HEK293T (cell line): ENCODE data around the gene SPOCK3.
"Not testable (repeated sequence)": the region's sequence is repeated elsewhere in the genome, so short reads cannot be mapped to it uniquely, and the experiment has no call there.

Source experiments
- CTCF ChIA-PET: fragments of 350-600 bp; formaldehyde crosslinking; extraction: SDS; loops from one replicate; lab custom pipeline; 2021; ENCODE audit warnings: antibody characterized with exemption, inconsistent platforms; lab: Yijun Ruan, JAX
- POLR2A ChIA-PET: fragments of 350-600 bp; formaldehyde crosslinking; extraction: SDS; loops from one replicate; lab custom pipeline; 2020; ENCODE audit warnings: antibody characterized with exemption, inconsistent platforms; lab: Yijun Ruan, JAX
- DNase-seq: peaks from one replicate; pipeline ENCODE4 v3.0.0; 2012; ENCODE audit warnings: mixed read lengths; ENCODE audit errors: extremely low spot score
- ARNT ChIP-seq: fragments of 450-650 bp; IDR thresholded peaks from 2 replicates; pipeline ENCODE4 v1.6.1; 2017; ENCODE audit warnings: mild to moderate bottlenecking
- BHLHE40 ChIP-seq: fragments of 450-650 bp; IDR thresholded peaks from 2 replicates; pipeline ENCODE4 v1.6.1; 2016; ENCODE audit warnings: mild to moderate bottlenecking, moderate library complexity, borderline replicate concordance
- CTBP1 ChIP-seq: fragments of 450-650 bp; IDR thresholded peaks from 2 replicates; pipeline ENCODE4 v1.6.1; 2016; ENCODE audit warnings: borderline replicate concordance
- ELF4 ChIP-seq: fragments of 450-650 bp; IDR thresholded peaks from 2 replicates; pipeline ENCODE4 v1.6.1; 2017; ENCODE audit warnings: antibody characterized with exemption
- FOXA1 ChIP-seq: fragments of 450-650 bp; IDR thresholded peaks from 2 replicates; pipeline ENCODE4 v1.6.1; 2016; ENCODE audit warnings: mild to moderate bottlenecking
- FOXK2 ChIP-seq: fragments of 450-650 bp; IDR thresholded peaks from 2 replicates; pipeline ENCODE4 v1.6.1; 2016; ENCODE audit warnings: mild to moderate bottlenecking
- FOXM1 ChIP-seq: fragments of 450-650 bp; IDR thresholded peaks from 2 replicates; pipeline ENCODE4 v1.6.1; 2017; ENCODE audit warnings: mild to moderate bottlenecking, borderline replicate concordance
- HDGF ChIP-seq: fragments of 450-650 bp; IDR thresholded peaks from 2 replicates; pipeline ENCODE4 v1.6.1; 2017; ENCODE audit warnings: antibody characterized with exemption, borderline replicate concordance
- L3MBTL2 ChIP-seq: fragments of 450-650 bp; conservative IDR thresholded peaks from 2 replicates; pipeline ENCODE4 v1.6.1; 2016; ENCODE audit warnings: mild to moderate bottlenecking
- LEF1 ChIP-seq: fragments of 450-650 bp; IDR thresholded peaks from 2 replicates; pipeline ENCODE4 v1.6.1; 2017; ENCODE audit warnings: mild to moderate bottlenecking, borderline replicate concordance
- NFRKB ChIP-seq: fragments of 450-650 bp; IDR thresholded peaks from 2 replicates; pipeline ENCODE4 v1.6.1; 2016; ENCODE audit warnings: mild to moderate bottlenecking, moderate library complexity
- PKNOX1 ChIP-seq: fragments of 450-650 bp; IDR thresholded peaks from 2 replicates; pipeline ENCODE4 v1.6.1; 2016
- SP1 ChIP-seq: fragments of 450-650 bp; IDR thresholded peaks from 2 replicates; pipeline ENCODE4 v1.6.1; 2017
- SUZ12 ChIP-seq: fragments of 450-650 bp; IDR thresholded peaks from 2 replicates; pipeline ENCODE4 v1.6.1; 2016; ENCODE audit warnings: mild to moderate bottlenecking
- TARDBP ChIP-seq: fragments of 450-650 bp; IDR thresholded peaks from 2 replicates; pipeline ENCODE4 v1.6.1; 2016
- ZNF384 ChIP-seq: fragments of 450-650 bp; IDR thresholded peaks from 2 replicates; pipeline ENCODE4 v1.6.1; 2016

The SPOCK3 gene

DNA sequence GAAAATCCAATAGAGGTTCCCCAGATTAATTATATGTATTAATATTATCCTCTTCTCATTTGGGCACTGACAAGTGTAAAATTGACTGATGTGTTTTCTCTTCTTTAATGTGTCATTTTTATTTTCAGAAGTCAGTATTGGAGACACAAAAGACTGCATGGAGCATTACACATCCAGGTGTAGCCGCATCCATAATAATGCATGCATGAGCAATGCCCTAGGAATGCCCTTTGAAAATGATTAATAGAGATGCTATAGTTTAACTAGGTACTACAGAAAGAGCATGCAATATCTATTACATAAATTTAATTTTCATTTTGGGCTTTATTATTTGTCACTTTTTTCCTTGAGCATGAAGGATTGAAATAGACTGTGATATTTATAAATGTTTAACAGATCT, 509.9 kb downstream of the SPOCK3 start:
- no peak for DNase-seq
- ChIA-PET POLR2A (no interaction called here), CTCF (no interaction called here)
- TF ChIP-seq PKNOX1 (no peak), ARNT (no peak), FOXA1 (no peak), BHLHE40 (no peak)

GRCh38 chr4:166723532-166724140, 510.7 kb downstream of the SPOCK3 start:
- TF ChIP-seq TARDBP (no peak), ARNT (no peak), ZNF384 (no peak), BHLHE40 (no peak), FOXA1 (no peak), FOXK2 (no peak), PKNOX1 (no peak), FOXM1 (no peak), ELF4 (no peak), CTBP1 (no peak), L3MBTL2 (no peak), SUZ12 (no peak), LEF1 (no peak), NFRKB (no peak), HDGF (no peak), SP1 (no peak)
- no peak for DNase-seq
- CTCF ChIA-PET: no interaction called here

GRCh38 chr4:166715748-166716713, 518.3 kb downstream of the SPOCK3 start:
- POLR2A ChIA-PET, DNase-seq, CTCF ChIA-PET: not testable (repeated sequence)

More at GRCh38 chr4:166723532-166724140, 510.7 kb downstream of the SPOCK3 start:
- POLR2A ChIA-PET: no interaction called here

GRCh38 chr4:166700592-166700991, 533.7 kb downstream of the SPOCK3 start:
- POLR2A ChIA-PET: no interaction called here
- TF ChIP-seq HDGF (no peak), TARDBP (no peak), ELF4 (no peak), SUZ12 (no peak), ZNF384 (no peak)
- DNase-seq: no peak
- CTCF ChIA-PET: no interaction called here

- no peak for TF ChIP-seq ZNF384
- peak; percentile 84 for TF ChIP-seq PKNOX1
- TF ChIP-seq SUZ12: no peak
- TF ChIP-seq FOXK2: no peak
- no peak for DNase-seq
- CTCF ChIA-PET: no interaction called here
- POLR2A ChIA-PET: no interaction called here
Observed at GRCh38 chr4:166688835-166689234, 545.5 kb downstream of the SPOCK3 start.

- ChIA-PET CTCF (no interaction called here), POLR2A (no interaction called here)
- no peak for DNase-seq
- no peak for TF ChIP-seq FOXA1
- peak; percentile 77 for TF ChIP-seq PKNOX1
- TF ChIP-seq L3MBTL2: no peak
- TF ChIP-seq TARDBP: no peak
Observed at GRCh38 chr4:166687828-166688227, 546.5 kb downstream of the SPOCK3 start.
